Astrocyte (in vitro differentiated cells and primary cell): ENCODE measurements around the gene SCAI. TPM values are rescaled to one million over a fixed set of nuclear protein-coding genes. Genes with fewer than 3 reads are reported as not detected.

ENCODE experiments used
- DNase-seq: peaks from one replicate; pipeline ENCODE4 v3.0.0-alpha.2; 2010; ENCODE audit warnings: low read depth
- FAIRE-seq: peaks from 2 replicates; lab custom pipeline; 2011; peaks lifted over from hg19 to GRCh38; lab: Jason Lieb, UNC
- H2AFZ ChIP-seq: 2 replicates; pipeline ENCODE4 v1.6.0; 2012; ENCODE audit warnings: low read depth, low read length, inconsistent platforms
- H3K27ac ChIP-seq: 2 replicates; pipeline ENCODE4 v1.5.1; 2011; ENCODE audit warnings: low read depth, low read length, inconsistent platforms
- H3K27me3 ChIP-seq: 2 replicates; pipeline ENCODE4 v1.6.0; 2011; ENCODE audit warnings: low read length, inconsistent platforms; ENCODE audit not compliant: insufficient read depth
- H3K36me3 ChIP-seq: 2 replicates; pipeline ENCODE4 v1.5.1; 2011; ENCODE audit warnings: low read length, inconsistent platforms; ENCODE audit not compliant: insufficient read depth
- H3K4me1 ChIP-seq: 2 replicates; pipeline ENCODE4 v1.5.1; 2011; ENCODE audit warnings: low read length, inconsistent platforms; ENCODE audit not compliant: insufficient read depth
- H3K4me2 ChIP-seq: 2 replicates; pipeline ENCODE4 v1.6.0; 2012; ENCODE audit warnings: low read length, inconsistent platforms
- H3K4me3 ChIP-seq: 2 replicates; pipeline ENCODE4 v1.5.1; 2011; ENCODE audit warnings: low read depth, mild to moderate bottlenecking, low read length, inconsistent platforms; ENCODE audit not compliant: insufficient read depth
- H3K79me2 ChIP-seq: 2 replicates; pipeline ENCODE4 v1.6.0; 2012; ENCODE audit warnings: mild to moderate bottlenecking, low read length, inconsistent platforms; ENCODE audit not compliant: insufficient read depth
- H3K9ac ChIP-seq: 2 replicates; pipeline ENCODE4 v1.6.0; 2012; ENCODE audit warnings: mild to moderate bottlenecking, low read length, inconsistent platforms
- H3K9me3 ChIP-seq: 2 replicates; pipeline ENCODE4 v1.5.1; 2012; ENCODE audit warnings: low read depth, mild to moderate bottlenecking, low read length, inconsistent platforms; ENCODE audit not compliant: insufficient read depth
- H4K20me1 ChIP-seq: 2 replicates; pipeline ENCODE4 v1.6.0; 2012; ENCODE audit warnings: low read length, inconsistent platforms; ENCODE audit not compliant: insufficient read depth
- H3K27ac Mint-ChIP-seq: one replicate; pipeline ENCODE4 v1.8.0; 2021; ENCODE audit warnings: mild to moderate bottlenecking, mixed read lengths; ENCODE audit not compliant: unreplicated experiment
- H3K27me3 Mint-ChIP-seq: one replicate; pipeline ENCODE4 v1.8.0; 2021; ENCODE audit warnings: low read depth, mixed read lengths; ENCODE audit not compliant: unreplicated experiment
- H3K36me3 Mint-ChIP-seq: one replicate; pipeline ENCODE4 v1.8.0; 2021; ENCODE audit warnings: low read depth, mixed read lengths; ENCODE audit not compliant: unreplicated experiment
- H3K4me1 Mint-ChIP-seq: one replicate; pipeline ENCODE4 v1.8.0; 2021; ENCODE audit warnings: low read depth, mixed read lengths; ENCODE audit not compliant: unreplicated experiment
- H3K4me3 Mint-ChIP-seq: one replicate; pipeline ENCODE4 v1.8.0; 2021; ENCODE audit warnings: mild to moderate bottlenecking, moderate library complexity, mixed read lengths; ENCODE audit not compliant: unreplicated experiment
- H3K9me3 Mint-ChIP-seq: one replicate; pipeline ENCODE4 v1.8.0; 2021; ENCODE audit warnings: mild to moderate bottlenecking, mixed read lengths; ENCODE audit not compliant: unreplicated experiment
- EZH2 ChIP-seq: IDR thresholded peaks from 2 replicates; pipeline ENCODE4 v1.6.1; 2012; ENCODE audit warnings: mild to moderate bottlenecking, low read length, inconsistent platforms; ENCODE audit not compliant: insufficient read depth
- total RNA-seq: library from RNA; stranded (reverse); gene quantifications from 2 replicates; pipeline ENCODE4 v1.2.1, GENCODE V29; 2021
- TF ChIP-seq, protein P1 (sequence below): IDR thresholded peaks from 2 replicates; pipeline ENCODE4 v1.5.1; 2011; ENCODE audit warnings: low read depth, mild to moderate bottlenecking, inconsistent platforms, low read length, moderate library complexity; ENCODE audit not compliant: insufficient read depth

Gene SCAI
- total RNA-seq, 1 donor from 2014 or later: 6.8 TPM

DNA sequence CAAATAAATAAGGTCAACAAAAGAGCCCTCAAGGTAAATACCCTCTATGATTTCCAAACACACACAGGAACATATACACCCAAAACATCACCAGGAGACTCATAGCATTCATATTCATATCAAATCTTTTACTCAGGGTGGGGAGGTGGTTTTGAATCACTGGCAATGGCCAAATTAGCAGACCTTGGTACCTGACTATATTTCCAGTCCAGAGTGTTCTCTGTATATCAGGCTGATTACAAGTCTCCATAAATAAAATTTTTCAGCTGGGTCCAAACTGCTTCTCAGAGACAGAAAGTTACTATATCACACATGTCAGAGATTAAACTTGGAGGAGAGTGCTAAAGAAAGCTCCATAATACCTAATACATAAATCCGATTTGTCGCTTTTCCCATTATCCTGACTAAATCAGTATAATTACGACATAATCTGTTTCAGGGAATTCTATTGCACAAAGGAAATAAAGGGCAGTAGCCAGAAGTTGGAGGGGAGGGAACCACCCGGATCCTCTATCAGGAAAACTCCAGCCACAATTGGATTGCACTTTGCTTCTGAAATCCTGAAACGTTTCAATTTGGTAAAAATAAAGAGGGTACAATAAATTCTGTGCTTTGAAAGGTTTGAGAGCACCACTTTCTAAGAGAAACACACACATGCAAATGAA is 195.5 kb downstream of the SCAI start:
- TF ChIP-seq EZH2: no peak
- TF ChIP-seq, protein P1, sequence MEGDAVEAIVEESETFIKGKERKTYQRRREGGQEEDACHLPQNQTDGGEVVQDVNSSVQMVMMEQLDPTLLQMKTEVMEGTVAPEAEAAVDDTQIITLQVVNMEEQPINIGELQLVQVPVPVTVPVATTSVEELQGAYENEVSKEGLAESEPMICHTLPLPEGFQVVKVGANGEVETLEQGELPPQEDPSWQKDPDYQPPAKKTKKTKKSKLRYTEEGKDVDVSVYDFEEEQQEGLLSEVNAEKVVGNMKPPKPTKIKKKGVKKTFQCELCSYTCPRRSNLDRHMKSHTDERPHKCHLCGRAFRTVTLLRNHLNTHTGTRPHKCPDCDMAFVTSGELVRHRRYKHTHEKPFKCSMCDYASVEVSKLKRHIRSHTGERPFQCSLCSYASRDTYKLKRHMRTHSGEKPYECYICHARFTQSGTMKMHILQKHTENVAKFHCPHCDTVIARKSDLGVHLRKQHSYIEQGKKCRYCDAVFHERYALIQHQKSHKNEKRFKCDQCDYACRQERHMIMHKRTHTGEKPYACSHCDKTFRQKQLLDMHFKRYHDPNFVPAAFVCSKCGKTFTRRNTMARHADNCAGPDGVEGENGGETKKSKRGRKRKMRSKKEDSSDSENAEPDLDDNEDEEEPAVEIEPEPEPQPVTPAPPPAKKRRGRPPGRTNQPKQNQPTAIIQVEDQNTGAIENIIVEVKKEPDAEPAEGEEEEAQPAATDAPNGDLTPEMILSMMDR: no peak
- no peaks in the 10 kb centered on the region for H3K4me1 ChIP-seq
- H3K9me3 Mint-ChIP-seq: no peaks in the 10 kb centered on the region

DNA sequence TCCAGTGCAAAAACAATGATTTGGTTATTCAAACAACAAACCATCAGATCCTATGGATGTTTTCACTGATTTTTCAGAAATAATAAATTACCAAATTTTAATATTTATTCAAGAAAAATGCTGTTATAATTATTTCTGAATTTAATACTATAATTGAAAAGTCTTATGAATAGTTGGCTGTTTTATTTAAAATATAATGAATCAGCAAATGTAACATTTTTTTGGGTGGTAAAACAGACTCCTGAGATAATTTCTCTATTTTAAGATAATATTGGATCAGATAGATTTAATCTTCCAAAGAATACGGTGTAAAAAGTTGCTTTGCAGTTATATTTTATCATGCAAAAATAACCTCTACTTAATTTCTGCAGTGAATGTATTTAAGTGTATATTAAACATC is 197.2 kb downstream of the SCAI start:
- no peaks in the 10 kb centered on the region for H3K9me3 ChIP-seq
- Mint-ChIP-seq H3K27me3 (no peaks in the 10 kb centered on the region), H3K36me3 (no peaks in the 10 kb centered on the region), H3K27ac (no peak overlapping the region), H3K9me3 (no peaks in the 10 kb centered on the region), H3K4me3 (no peak overlapping the region), H3K4me1 (peaks cover 5% of the 10 kb centered on the region)
- no peaks in the 10 kb centered on the region for H3K36me3 ChIP-seq
- peaks cover 6% of the 10 kb centered on the region for H3K79me2 ChIP-seq
- TF ChIP-seq, protein P1: no peak
- TF ChIP-seq EZH2: no peak
- no peaks in the 10 kb centered on the region for H4K20me1 ChIP-seq
- H3K27ac ChIP-seq: no peak overlapping the region
- no peaks in the 10 kb centered on the region for H3K27me3 ChIP-seq
- no peak overlapping the region for H2AFZ ChIP-seq
- no peak overlapping the region for H3K9ac ChIP-seq
- no peak for FAIRE-seq
- no peak overlapping the region for H3K4me2 ChIP-seq
- no peak for DNase-seq
- no peak overlapping the region for H3K4me3 ChIP-seq
- peaks cover 8% of the 10 kb centered on the region for H3K4me1 ChIP-seq

More for the DNA sequence above, 195.5 kb downstream of the SCAI start:
- H3K36me3 Mint-ChIP-seq: no peaks in the 10 kb centered on the region
- H3K27ac Mint-ChIP-seq: no peak overlapping the region
- no peaks in the 10 kb centered on the region for H3K27me3 Mint-ChIP-seq
- Histone ChIP-seq H3K4me2 (no peak overlapping the region), H3K27ac (no peak overlapping the region), H3K27me3 (no peaks in the 10 kb centered on the region), H3K4me3 (no peak overlapping the region), H3K9ac (no peak overlapping the region), H4K20me1 (no peaks in the 10 kb centered on the region), H3K79me2 (no peaks in the 10 kb centered on the region), H3K36me3 (no peaks in the 10 kb centered on the region), H2AFZ (no peak overlapping the region), H3K9me3 (no peaks in the 10 kb centered on the region)
- DNase-seq (no peak), FAIRE-seq (no peak)
- no peak overlapping the region for H3K4me3 Mint-ChIP-seq
- H3K4me1 Mint-ChIP-seq: no peaks in the 10 kb centered on the region
